ENCODE data around the gene PTPRN2. TPM values are rescaled to one million over a fixed set of nuclear protein-coding genes. Genes with fewer than 3 reads are reported as not detected.

Gene PTPRN2
- total and polyA plus RNA-seq, 9 of the 15 experiments (the other 6 are each of a cell fraction or from before 2014, with no cell fraction given), result not detected

DNA sequence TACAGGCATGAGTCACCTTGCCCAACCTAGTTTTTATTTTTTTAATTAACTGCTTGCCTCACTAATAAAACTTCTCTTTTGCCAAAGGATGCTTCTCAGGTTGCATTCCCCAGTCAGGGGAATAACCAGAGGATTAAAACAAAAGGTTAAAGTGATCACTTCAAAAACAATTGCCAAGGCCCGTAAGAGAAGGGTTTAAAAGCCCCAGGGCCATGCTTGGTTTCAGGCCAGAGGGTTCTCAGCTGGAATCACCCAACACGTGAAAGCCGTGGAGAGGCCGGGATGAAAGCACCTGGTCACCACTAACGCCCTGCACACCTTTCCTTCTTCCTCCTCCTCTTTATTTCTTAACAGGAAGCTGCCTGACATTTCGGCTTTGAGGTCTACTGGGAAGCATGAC is 587.5 kb downstream of the PTPRN2 start:
- H3K27me3 ChIP-seq (ENCODE audit: control insufficient read depth in 2 of 2, insufficient read depth in 2 of 2, low read length in 2 of 2), result peaks cover 39 to 47% of the 10 kb centered on the region in 2 experiments
- DNase-seq (ENCODE audit: extremely low read depth in 1 of 4, low spot score in 3 of 4) (no peak), ATAC-seq (no peak), FAIRE-seq (no peak)
- no peak overlapping the region for H3K4me3 ChIP-seq
- BruUV-seq (replicated peaks), result no TSS peak
- peaks cover 5% of the 10 kb centered on the region; the same call in 1 of the 2 replicates for H4K20me1 ChIP-seq (replicated peaks; ENCODE audit: control insufficient read depth, insufficient read depth, low read length)
- H3K36me3 ChIP-seq (ENCODE audit: control insufficient read depth, insufficient read depth, low read length), result no peaks in the 10 kb centered on the region
- TF ChIP-seq ZNF507 (tag; conservative IDR thresholded peaks at IDR 0.05) (no peak), POLR3A (IDR thresholded peaks at IDR 0.05; ENCODE audit: borderline replicate concordance, extremely low read depth, insufficient read depth, insufficient read length) (no peak), FOSL1 (tag; conservative IDR thresholded peaks at IDR 0.05) (no peak), SNRNP70 (optimal IDR thresholded peaks at IDR 0.05; ENCODE audit: low read depth, low read length) (no peak), SREBF2 (CRISPR knock-in tag; IDR thresholded peaks at IDR 0.05) (no peak), ILK (tag; IDR thresholded peaks at IDR 0.05; ENCODE audit: borderline replicate concordance, low read depth) (no peak), MXI1 (IDR thresholded peaks at IDR 0.05; ENCODE audit: low read depth, low read length) (no peak), TAF1 (IDR thresholded peaks at IDR 0.05; ENCODE audit: control insufficient read depth, extremely low read depth, insufficient read depth, low read length, severe bottlenecking) (no peak), HIVEP1 (CRISPR knock-in tag; IDR thresholded peaks at IDR 0.05) (no peak)
- under 1% methylated on average over 6 of the region's 6 CpGs for WGBS (ENCODE audit: insufficient coverage, low coverage, missing lambda C conversion rate)
- no peak overlapping the region for H2AFZ ChIP-seq (ENCODE audit: low read depth, low read length)
- no peaks in the 10 kb centered on the region for H3K79me2 ChIP-seq (ENCODE audit: control insufficient read depth, insufficient read depth, low read length)
- ChIA-PET CTCF (ENCODE audit: low intra/inter-chr PET ratio) (no interaction called here), POLR2A (no interaction called here)
- intact Hi-C loops (cut with micrococcal nuclease) (no loop called here), in situ Hi-C loops (cut with MboI) (no loop called here)
- H3K27ac ChIP-seq (ENCODE audit: extremely low read depth, low read depth, low read length), result no peak overlapping the region
- H3K9me1 ChIP-seq (ENCODE audit: control insufficient read depth, insufficient read depth, low read length), result no peaks in the 10 kb centered on the region
- H3K9me3 ChIP-seq (replicated peaks; ENCODE audit: control insufficient read depth, insufficient read depth, low read depth, low read length), result no peaks in the 10 kb centered on the region
- H3K4me1 ChIP-seq (replicated peaks in 1 of 2; ENCODE audit: control insufficient read depth in 2 of 2, insufficient read depth in 2 of 2, low read length in 2 of 2), result peaks cover 0 to 8% of the 10 kb centered on the region in 2 experiments; a peak in 1 of 5 replicates
- no peak overlapping the region for H3K9ac ChIP-seq (ENCODE audit: insufficient read depth in 1 of 2, low read depth in 2 of 2, low read length in 2 of 2)
- no peak overlapping the region for H3K4me2 ChIP-seq (ENCODE audit: insufficient read depth, low read length)
